HepG2 (cell line): Measurements from ENCODE around the gene FHIT.

ENCODE experiments used
- ATAD3A ChIP-seq: sonication (generic); formaldehyde crosslinking; IDR thresholded peaks from 2 replicates; pipeline ENCODE4 v1.4.0; 2020; ENCODE audit warnings: missing genetic modification reagents
- CTCF ChIP-seq: sonication (generic); formaldehyde crosslinking; IDR thresholded peaks from 2 replicates; pipeline ENCODE4 v1.5.0; 2020; ENCODE audit warnings: mild to moderate bottlenecking, missing genetic modification reagents, moderate library complexity
- FOXK1 ChIP-seq: sonication (generic); formaldehyde crosslinking; IDR thresholded peaks from 2 replicates; pipeline ENCODE4 v1.4.0; 2020; ENCODE audit warnings: low read depth, missing genetic modification reagents, borderline replicate concordance
- MXI1 ChIP-seq: IDR thresholded peaks from 3 replicates; pipeline ENCODE4 v1.6.1; 2012; ENCODE audit warnings: low read depth, low read length, inconsistent platforms, borderline replicate concordance
- ZNF557 ChIP-seq: sonication (generic); formaldehyde crosslinking; IDR thresholded peaks from 2 replicates; pipeline ENCODE4 v1.4.0; 2020; ENCODE audit warnings: missing genetic modification reagents
- TF ChIP-seq, protein P1 (sequence below): sonication (generic); formaldehyde crosslinking; IDR thresholded peaks from 2 replicates; pipeline ENCODE4 v1.5.1; 2020; ENCODE audit warnings: mild to moderate bottlenecking, moderate library complexity, missing genetic modification reagents

DNA sequence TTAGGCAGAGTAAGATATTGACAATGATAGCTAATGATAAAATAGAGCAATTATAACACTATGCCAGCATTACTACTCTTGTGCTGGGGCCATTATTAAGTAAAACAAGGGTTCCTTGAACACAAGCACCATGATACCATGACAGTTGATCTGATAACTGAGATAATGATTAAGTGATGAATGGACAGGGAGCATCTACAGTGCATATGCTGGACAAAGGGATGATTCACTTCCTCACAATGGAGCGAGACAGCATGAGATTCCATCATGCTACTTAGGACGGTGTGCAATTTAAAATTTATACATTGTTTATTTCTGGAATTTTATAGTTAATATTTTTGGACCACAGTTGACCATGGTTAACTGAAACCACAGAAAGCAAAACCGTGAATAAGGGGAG, 156.6 kb downstream of the FHIT start:
- TF ChIP-seq CTCF (CRISPR knock-in tag) (no peak), ZNF557 (no peak), ATAD3A (CRISPR knock-in tag) (no peak), FOXK1 (CRISPR knock-in tag) (no peak), MXI1 (no peak)
- TF ChIP-seq, protein P1, sequence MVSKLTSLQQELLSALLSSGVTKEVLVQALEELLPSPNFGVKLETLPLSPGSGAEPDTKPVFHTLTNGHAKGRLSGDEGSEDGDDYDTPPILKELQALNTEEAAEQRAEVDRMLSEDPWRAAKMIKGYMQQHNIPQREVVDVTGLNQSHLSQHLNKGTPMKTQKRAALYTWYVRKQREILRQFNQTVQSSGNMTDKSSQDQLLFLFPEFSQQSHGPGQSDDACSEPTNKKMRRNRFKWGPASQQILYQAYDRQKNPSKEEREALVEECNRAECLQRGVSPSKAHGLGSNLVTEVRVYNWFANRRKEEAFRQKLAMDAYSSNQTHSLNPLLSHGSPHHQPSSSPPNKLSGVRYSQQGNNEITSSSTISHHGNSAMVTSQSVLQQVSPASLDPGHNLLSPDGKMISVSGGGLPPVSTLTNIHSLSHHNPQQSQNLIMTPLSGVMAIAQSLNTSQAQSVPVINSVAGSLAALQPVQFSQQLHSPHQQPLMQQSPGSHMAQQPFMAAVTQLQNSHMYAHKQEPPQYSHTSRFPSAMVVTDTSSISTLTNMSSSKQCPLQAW (CRISPR knock-in tag) = no peak
